NCI-H128 (cell line): ENCODE measurements around the gene ANXA8.

ENCODE experiments used
- DNase-seq: peaks from one replicate; lab custom pipeline; 2025; ENCODE audit not compliant: unreplicated experiment; lab: John Stamatoyannopoulos, UW

ANXA8 gene

DNA sequence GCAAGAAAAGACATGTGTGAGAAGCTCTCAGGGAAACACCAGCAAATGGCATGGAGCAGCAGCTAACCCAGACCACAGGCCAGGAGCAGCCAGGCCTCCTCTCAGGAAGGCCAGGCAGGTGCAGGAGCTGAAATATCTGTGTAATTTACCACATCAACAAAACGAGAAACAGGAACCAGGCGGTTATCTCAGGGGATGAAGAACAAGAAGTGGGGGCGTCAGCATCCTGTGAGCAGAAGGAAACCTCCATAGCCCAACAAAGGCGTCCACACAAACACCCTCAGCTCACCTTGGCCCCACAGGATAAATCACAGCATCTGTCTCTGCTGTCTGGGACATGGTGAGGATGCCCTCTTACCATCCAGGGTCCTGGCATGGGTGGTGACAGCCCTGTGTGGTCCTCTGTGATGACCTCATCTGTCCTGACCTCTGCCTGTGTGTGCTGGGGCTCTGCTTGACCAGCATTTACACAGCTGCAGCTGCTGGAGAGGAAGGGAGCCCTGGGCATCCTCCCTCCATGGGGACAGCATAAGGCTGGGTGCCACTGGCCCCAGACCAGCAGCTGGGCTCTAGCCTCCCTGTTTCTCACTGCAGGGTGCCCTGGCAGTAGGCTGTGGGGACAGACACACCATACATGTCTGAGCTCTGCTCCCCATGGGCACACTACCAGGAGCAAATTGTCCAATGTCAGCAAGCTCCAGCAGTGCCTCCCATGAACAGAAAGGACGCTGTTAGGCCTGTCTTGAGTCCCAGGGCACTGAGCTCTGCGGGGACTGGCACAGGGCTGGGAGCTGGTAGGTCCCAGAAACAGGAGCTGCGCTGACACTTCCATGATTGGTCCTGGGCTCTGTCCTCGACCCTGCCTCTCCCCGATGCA lies 34.6 kb downstream of the ANXA8 start:
- no peak for DNase-seq

DNA sequence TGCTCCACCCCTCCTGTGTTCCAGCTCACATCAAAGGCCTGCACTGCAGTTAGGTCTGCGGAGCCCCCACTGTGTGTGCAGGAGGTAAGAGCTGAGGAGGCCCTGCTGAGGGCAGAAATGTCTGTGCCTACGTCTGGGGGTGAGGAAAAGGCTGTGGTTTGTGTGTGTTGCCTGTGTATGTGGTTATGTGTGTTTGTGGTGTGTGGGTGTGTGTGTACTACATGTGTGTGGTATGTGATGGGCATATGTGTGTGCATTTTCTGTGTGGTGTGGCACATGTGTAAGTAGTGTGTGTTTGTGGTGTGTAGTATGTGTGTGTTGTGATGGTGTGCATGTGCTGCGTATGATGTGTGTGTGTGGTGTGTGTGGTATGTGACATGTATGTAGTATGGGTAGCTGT lies 36.2 kb downstream of the ANXA8 start:
- DNase-seq = no peak

DNA sequence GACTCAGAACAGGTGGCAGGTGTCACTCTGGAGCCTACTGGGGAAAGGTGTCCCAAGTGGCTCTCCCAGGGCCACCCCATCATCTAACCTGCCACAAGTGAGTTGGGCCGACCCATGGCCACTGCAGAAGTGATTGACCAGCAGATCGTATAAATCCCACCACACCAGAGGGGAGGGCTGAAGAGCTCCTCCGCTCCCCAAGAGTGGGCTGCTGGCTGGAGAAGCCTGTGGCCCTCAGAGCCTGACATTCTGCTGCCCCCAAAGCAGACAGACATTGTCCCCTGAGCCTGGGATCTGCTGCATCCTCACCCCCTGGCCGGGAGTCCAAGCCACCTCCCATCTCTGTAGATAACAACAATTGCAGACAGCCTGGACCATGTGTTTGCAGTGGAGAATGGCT lies 36.7 kb downstream of the ANXA8 start:
- no peak for DNase-seq

DNA sequence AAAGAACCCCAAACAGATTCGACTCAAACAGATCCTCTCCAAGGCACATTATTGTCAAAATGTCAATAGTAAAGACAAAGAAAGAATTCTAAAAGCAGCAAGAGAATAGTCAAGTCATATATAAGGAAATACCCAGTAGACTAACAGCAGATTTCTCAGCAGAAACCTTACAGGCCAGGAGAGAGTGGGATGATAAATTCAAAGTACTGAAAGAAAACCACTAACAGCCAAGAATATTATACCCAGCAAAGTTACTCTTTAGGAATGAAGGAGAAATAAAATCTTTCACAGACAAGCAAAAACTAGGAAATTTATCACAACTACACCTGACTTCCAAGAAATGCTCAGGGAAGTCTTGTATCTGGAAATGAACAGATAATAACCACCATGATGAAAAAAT lies 38.2 kb downstream of the ANXA8 start:
- no peak for DNase-seq

DNA sequence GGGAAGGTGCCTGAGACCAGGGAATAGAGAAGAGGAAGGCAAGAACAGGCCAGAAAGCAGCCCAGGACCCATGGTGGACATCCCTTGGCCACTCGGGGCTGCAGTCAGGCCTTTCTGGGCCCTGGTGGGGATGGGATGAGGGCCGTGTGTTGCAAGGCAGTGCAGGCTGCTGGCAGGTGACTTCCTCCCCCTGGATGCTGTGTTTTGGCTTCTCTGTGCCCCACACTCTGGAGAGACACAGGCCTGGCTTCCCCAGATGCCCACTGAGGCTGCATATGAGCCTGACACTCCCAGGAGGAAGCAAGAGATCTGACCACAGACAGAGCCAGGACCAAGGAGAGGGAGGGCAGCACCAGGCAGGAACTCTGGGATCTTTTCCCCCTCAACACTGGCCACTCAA lies 39.9 kb downstream of the ANXA8 start:
- DNase-seq = no peak

DNA sequence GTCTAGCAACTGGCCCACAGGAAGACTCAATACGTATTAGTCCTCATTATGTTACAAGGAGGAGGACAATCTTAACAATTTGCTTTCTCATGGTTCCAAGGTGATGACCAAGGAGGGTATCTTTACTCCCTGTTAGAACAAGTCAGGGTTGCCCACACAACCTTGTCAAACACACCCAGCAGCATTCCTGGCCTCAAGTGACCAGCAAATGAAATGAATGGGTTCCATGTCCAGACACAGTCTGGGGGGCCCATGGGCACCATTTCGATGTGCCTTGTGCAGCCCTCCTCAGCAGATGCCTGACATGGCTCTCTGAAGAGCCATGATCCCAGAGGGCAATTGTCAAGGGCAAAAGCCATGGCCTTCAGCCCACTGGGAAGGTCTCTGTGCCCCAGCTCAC lies 40.8 kb downstream of the ANXA8 start:
- no peak for DNase-seq

DNA sequence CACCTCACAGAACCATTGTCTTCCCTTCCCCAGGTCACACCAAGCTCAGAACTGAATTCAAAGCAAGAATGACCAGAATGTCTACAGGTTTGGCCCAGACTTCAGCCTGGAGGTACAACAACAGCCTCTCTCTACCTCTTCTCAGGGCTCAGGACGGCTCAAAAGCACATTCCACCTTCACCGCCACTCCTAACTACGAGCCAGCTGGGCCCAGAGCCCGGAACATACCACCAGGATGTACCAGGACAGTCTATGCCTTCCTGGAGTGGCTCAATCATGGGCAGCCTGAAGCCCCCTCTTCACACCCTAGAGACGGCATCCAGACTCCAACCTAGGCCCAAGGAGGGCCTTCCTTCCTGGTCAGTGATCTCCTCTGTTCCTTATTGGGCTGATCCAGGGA lies 41.6 kb downstream of the ANXA8 start:
- no peak for DNase-seq

DNA sequence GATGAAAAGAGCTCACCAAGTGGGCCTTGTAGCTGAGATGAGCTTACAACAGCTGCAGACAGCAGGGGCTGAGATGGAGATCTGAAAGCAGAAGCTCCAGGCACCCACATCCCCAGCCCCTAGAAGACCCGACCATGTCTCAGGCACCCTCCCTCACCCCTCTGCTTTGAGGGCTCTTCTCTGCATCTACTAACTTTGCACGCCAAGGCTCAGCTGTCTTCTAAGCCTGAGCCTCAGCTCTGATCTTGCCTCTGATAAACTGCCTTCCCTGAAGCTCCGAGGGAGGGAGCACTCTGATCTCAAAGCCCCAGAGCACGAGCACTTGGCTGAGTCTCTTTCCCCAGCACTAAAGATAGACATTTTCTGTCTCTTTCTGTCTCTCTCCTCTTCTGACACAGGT lies 42.0 kb downstream of the ANXA8 start:
- DNase-seq = no peak

DNA sequence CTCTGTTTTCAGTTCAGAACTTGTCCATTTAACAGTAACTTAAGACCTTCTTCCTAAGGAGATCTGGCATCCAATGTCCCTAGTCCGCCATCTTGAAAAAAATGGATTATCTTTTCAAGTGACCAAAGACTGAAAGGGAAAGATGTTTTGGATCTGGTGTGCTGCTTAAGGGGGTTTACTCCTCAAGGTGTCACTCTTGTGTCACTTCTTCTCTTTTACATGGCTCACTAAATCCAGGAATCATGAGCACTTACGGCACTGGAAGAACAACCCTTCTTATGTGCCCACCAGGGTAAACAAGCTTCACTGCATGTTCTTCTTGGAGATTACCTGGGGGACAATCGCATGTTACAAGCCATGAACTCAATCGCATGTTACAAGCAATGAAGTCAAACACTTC lies 43.7 kb downstream of the ANXA8 start:
- DNase-seq = no peak

DNA sequence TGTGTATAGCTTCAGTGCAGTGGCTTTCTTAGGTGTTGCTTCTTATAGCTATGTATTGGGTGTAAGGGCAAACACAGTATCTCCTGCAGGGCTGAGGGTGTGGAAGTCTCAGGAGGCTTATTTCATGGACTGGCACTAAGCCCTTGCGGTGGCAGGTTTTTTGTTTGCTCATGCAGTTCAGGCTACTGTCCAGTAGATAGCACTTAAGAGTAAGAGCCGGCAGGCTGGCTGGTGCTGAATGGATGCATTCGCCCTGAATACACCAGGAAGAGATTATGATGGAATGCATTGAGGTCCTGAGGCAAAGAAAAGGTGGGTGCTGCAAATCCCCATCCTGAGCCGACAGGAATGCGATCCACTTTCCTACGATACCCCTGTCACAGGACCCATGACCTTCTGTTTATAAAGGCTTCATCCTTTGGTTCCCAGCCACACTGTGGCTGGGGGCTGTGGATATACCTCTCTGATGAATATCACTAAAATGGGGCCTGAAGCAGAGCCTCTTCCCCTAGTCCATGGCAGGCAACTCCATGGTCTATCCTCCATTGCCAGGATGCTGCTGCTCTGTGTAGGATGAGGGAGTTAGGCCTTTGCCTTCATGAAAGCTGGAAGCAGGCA lies 44.9 kb downstream of the ANXA8 start:
- DNase-seq = no peak

DNA sequence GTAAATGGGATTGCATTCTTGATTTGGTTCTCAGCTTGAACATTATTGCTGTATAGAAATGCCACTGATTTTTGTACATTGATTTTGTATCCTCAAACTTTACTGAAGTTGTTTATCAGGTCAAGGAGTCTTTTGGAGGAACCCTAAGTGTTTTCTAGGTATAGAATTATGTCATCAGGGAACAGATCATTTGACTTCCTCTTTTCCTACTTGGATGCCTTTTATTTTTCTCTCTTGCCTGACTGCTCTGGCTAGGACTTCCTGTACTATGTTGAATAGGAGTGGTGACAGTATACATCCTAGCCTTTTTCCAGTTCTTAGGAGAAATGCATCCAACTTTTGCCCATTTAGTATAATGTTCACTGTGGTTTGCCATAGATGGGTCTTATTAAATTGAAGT lies 48.8 kb downstream of the ANXA8 start:
- DNase-seq = no peak

DNA sequence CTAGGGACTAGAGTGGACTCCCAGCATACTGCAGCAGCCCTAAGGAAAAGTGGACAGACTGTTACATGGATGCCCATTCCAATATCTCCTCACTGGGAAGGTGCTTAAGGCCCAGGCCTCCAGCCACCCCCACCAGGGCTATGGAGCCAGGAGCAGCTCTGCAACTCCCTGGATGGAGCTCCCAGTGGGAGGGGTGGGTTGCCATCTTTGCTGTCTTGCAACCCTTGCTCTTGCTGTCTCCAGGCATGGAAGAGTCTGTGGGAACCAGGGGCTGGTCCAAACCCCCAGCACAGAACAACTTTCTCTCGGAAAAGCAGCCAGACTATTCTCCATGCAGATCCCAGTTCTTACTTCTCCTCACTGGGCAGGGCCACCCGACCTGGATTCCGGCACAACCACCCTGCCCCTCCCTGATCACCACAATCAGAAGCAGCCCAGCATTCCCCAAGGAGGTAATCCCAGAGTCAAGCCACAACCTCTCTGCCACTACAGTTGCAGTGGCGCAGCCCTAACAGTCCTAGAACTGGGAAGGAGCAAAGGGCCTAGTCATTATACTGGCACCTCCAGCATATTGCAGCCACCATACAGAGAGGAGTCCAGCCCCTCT lies 58.0 kb downstream of the ANXA8 start:
- no peak for DNase-seq

DNA sequence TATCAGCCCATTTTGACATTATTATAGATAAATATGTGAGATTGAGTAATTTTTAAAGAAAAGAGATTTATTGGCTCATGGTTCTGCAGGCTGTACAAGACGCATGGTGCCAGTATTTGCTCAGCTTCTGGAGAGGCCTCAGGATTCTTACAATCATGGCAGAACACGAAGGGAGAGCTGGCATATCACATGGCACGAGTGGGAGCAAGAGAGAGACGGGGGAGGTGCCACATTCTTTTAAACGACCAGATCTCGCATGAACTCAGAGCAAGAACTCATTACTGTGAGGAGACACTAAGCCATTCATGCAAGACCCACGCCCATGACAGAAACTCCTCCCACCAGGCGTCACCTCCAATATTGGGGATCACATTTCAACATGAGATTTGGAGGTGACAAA lies 59.7 kb downstream of the ANXA8 start:
- no peak for DNase-seq

DNA sequence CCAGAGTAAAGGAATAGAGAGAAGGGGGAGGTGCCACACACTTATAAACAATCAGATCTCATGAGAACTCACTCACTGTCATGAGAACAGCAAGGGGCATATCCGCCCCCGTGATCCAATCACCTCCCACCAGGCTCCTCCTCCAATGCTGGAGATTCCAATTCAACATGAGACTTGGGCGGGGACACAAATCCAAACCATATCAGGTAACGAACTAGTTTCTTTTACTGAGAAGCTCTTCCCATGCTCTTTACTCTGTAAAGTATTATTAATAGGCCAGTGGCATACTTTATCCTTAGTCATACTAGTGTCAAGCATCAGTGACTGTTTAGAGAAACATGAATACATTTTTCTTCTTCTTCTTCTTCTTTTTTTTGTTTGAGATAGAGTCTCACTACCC lies 60.4 kb downstream of the ANXA8 start:
- DNase-seq = no peak

DNA sequence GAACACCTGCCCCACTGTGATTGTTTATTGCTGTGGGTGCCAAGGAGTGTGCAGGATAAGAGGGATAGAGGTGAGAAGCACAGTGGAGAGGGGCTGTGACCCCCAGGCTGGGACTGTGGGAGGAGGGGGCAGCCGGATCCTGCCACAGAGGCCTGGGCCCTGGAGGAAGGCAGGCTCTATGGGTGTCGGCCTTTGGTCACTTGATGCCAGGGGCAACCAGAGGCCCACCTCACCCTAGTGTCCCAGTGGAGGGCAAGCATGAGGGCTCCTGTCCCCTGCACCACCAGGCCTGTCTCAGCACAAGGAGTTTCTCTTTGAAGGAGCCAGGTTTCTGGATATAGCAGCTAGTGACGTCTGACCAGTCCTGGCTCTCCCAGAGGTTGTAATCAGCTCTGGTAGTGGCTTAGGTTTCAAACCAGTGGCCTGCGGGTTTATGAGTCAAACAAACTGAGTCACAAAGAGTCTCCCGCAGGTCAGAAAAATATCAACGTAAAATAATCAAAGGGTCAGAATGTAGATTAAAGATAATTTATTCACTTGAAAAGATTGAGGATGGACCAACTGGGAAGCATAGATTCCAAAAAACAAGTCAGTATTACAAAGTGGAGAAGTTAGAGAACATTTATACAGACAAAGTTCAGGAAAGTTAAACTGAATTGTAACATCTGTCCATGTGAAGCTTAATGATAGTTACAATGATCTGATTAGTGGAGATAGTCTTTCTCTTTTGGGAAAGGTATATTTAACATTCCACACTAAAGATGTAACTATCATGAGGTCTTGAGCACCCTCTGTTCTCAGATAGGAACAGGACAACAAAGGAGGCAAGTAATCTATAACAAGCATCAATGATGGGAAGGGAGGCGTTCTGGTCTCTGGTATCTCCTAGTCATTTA lies 62.6 kb downstream of the ANXA8 start:
- no peak for DNase-seq

DNA sequence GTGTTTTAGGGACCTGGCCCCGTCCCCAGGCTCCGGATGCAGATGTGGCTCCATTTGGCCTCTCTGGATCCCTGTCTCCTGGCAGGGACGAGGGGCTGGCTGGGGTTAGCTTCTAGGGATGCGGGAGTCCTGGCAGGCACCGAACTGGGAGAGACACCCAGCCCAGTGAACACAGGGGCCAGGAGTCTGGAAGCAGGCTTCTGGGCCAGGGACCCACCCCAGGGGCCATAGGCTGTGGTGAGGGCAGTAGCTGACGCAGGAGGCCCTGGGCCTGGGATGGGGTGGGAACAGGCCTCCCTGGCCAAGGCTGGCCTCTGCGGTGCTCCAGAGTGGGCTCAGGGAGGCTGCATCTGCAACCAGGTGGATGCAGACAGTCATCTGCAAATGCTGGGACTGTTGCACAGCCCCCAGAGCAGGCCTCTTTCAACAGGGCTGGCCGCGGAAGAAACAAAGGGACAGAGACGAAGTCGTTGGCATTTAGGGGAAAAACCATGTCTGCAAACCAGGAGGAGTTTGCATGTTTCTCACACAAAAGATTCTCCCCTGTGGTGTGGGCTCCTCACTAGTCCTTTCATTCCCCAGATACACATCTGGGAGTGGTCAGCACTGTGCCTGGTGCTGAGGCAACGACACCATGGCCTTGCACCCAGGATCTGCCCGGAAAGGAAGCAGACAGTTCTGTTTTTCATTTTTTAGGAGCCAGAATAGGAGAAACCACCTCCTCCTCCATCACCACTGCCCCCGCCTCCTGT lies 63.4 kb downstream of the ANXA8 start:
- no peak for DNase-seq

DNA sequence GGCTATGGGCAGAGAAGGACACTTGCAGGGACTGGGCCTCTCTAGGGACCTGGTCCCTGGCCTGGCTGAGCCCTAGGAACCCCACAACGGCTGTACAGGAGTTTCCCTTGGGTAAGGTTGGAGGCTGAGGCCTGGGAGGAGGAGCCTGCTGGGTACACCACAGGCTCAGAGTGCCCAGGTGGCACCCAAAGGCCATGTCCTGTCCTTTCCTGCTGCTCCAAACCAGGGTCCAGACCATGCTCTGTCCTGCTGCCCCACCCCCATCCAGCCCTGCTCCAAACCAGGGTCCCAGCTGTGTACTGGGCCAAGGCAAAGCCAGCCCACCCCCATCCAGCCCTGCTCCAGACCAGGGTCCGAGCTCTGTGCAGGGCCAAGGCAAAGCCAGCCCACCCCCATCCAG lies 64.5 kb downstream of the ANXA8 start:
- DNase-seq = no peak

DNA sequence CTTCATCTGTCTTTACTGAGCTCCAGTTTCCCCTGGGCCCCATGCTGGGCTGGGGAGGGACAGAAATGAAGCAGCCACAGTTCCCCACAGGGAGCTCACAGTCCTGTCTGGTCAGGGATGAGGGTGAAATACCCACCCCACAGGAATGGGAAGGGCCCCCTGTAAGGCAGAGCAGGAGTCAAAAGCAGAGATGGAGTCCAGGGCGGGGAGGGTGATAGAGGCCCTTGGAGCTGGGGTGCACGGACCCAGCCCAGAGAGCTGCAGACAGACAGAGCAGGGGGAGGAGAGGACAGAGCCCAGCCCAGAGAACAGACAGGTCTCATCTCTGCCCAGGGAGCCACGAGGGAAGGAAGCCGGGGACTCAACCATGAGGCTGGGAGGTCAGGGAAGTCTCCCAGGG lies 64.9 kb downstream of the ANXA8 start:
- DNase-seq = no peak

DNA sequence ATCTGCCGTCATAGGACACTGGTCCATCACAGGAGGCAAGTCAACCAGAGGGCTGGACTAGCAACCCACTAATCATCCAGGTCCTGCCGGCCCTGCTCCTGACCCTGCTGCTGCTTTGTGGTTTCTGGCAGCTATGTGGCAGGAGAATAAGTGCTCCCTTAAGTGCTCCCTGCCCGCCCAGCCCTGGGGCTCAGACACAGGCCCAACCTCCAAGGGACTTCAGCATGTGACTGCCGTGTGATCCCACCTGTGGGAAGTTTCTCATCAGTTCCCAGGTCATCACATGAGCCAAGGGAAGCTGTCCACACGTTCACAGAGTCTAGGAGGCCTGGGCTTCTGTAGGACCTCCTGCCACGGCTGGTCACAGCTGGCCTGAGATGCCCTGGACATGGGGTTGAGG lies 65.6 kb downstream of the ANXA8 start:
- DNase-seq = no peak
